Effector memory CD4-positive, alpha-beta T cell (primary cell): ENCODE data around the gene PATJ.
A peak's percentile ranks its signal among the peaks of the same experiment; 100 is the strongest.
"Not testable (repeated sequence)": the region's sequence is repeated elsewhere in the genome, so short reads cannot be mapped to it uniquely, and the experiment has no call there.

Experiments used
- DNase-seq, 3 donors: peaks; one replicate each; pipeline ENCODE4 v3.0.0-alpha.2; 2020
- H3K27ac ChIP-seq: 2 replicates; pipeline ENCODE4 v1.7.0; 2013; ENCODE audit warnings: mild to moderate bottlenecking, low read length, moderate library complexity; ENCODE audit not compliant: insufficient read depth, poor library complexity, severe bottlenecking
- H3K27me3 ChIP-seq: replicated peaks from 2 replicates; pipeline ENCODE4 v1.7.0; 2013; ENCODE audit warnings: mild to moderate bottlenecking, low read length; ENCODE audit not compliant: insufficient read depth, control insufficient read depth, poor library complexity, severe bottlenecking
- H3K36me3 ChIP-seq: 2 replicates; pipeline ENCODE4 v1.7.0; 2013; ENCODE audit warnings: mild to moderate bottlenecking, low read length, moderate library complexity; ENCODE audit not compliant: control insufficient read depth, insufficient read depth
- H3K4me1 ChIP-seq: 2 replicates; pipeline ENCODE4 v1.7.0; 2013; ENCODE audit warnings: low read length, mild to moderate bottlenecking; ENCODE audit not compliant: control insufficient read depth, insufficient read depth, poor library complexity, severe bottlenecking
- H3K4me3 ChIP-seq: 2 replicates; pipeline ENCODE4 v1.7.0; 2013; ENCODE audit warnings: low read length, low read depth, mild to moderate bottlenecking; ENCODE audit not compliant: insufficient read depth, poor library complexity, severe bottlenecking
- H3K9me3 ChIP-seq: 2 replicates; pipeline ENCODE4 v1.7.0; 2013; ENCODE audit warnings: mild to moderate bottlenecking, low read length, moderate library complexity; ENCODE audit not compliant: control insufficient read depth

The PATJ gene

GRCh38 chr1:61779231-61779630, 37.0 kb downstream of the PATJ start:
- no peak overlapping the region for H3K4me3 ChIP-seq
- peaks cover 6% of the 10 kb centered on the region for H3K36me3 ChIP-seq
- H3K4me1 ChIP-seq = peaks cover 27% of the 10 kb centered on the region
- H3K27ac ChIP-seq = no peak overlapping the region
- no peaks in the 10 kb centered on the region for H3K9me3 ChIP-seq
- DNase-seq = no peak
- no peaks in the 10 kb centered on the region for H3K27me3 ChIP-seq

DNA sequence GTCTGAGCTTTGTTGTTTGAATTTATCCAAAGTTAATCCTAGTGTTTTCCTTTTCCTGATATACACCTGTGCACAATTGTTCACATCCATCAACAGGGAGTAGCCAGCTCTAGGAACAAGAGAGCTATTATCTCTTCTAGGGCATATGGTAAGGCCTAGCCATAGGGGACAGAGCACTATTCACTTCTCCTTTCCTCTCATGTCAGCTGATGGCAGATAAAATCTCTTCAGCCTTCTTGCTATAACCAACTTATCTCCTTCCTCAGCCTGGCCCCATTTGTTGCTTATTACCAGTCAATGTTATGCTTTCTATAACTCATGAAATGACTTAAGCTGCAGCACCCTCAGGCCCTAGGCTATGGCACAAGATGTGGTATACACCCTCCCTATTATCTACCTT, 38.9 kb downstream of the PATJ start:
- Histone ChIP-seq H3K36me3 (peaks cover 2% of the 10 kb centered on the region), H3K9me3 (no peaks in the 10 kb centered on the region), H3K4me1 (peaks cover 27% of the 10 kb centered on the region), H3K4me3 (no peak overlapping the region), H3K27me3 (no peaks in the 10 kb centered on the region), H3K27ac (no peak overlapping the region)
- no peak for DNase-seq

- peak; percentile 53 to 63 (median 61) for DNase-seq
- H3K27ac ChIP-seq = peak overlapping the region; percentile 36
Measured at GRCh38 chr1:61782771-61783170, 40.5 kb downstream of the PATJ start.

DNA sequence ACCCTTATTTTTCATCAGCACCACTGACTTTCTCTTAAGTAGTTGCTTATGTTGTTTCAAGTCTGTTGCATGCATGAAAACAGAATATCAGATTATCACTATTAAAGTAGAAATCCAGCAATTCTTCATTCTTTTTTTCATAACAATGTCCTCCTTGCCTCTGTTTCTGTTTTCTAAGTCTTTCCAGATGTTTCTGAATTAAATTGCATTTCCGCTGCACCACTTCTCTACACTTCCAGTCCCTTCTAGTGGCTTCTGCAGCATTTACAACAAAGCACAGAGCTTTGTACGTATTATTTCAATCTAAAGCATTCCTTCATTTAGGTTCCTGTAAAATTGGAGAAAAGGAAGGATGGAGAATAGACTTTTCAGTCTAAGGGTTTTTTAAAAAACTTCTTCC, 42.4 kb downstream of the PATJ start:
- Histone ChIP-seq H3K27ac (no peak overlapping the region), H3K4me1 (peaks cover 27% of the 10 kb centered on the region), H3K36me3 (peaks cover 5% of the 10 kb centered on the region)

More at GRCh38 chr1:61782771-61783170, 40.5 kb downstream of the PATJ start:
- H3K4me1 ChIP-seq = peaks cover 27% of the 10 kb centered on the region
- no peaks in the 10 kb centered on the region for H3K9me3 ChIP-seq
- H3K36me3 ChIP-seq = peaks cover 2% of the 10 kb centered on the region
- peak overlapping the region; percentile 40 for H3K4me3 ChIP-seq
- no peaks in the 10 kb centered on the region for H3K27me3 ChIP-seq

DNA sequence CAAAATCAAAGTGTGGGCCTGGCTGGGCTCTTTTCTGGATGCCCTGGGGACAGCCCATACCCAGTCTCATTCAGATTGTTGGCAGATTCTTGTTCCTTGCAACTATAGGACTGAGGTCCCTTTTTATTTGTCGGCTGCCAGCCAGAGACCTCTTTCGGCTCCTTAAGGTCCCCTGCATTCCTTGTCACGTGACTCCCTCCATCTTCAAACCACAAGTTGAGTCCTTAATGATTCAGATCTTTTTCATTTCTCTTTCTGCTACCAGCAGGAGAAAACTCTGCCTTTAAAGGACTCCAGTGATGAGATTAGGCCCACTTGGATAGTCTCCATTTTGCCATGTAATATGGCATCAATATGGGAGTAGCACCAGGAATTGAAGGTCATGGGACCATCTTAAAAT, 48.6 kb downstream of the PATJ start:
- Histone ChIP-seq H3K27me3 (no peaks in the 10 kb centered on the region), H3K9me3 (no peaks in the 10 kb centered on the region), H3K36me3 (peaks cover 5% of the 10 kb centered on the region), H3K4me1 (no peaks in the 10 kb centered on the region), H3K4me3 (no peak overlapping the region), H3K27ac (no peak overlapping the region)
- DNase-seq = no peak

More for the DNA sequence above, 42.4 kb downstream of the PATJ start:
- no peak for DNase-seq
- Histone ChIP-seq H3K27me3 (no peaks in the 10 kb centered on the region), H3K4me3 (no peak overlapping the region), H3K9me3 (no peaks in the 10 kb centered on the region)

GRCh38 chr1:61797045-61797755, 54.9 kb downstream of the PATJ start:
- Histone ChIP-seq H3K4me1 (no peaks in the 10 kb centered on the region), H3K27ac (no peak overlapping the region), H3K4me3 (no peak overlapping the region), H3K36me3 (peaks cover 7% of the 10 kb centered on the region), H3K9me3 (no peaks in the 10 kb centered on the region), H3K27me3 (no peaks in the 10 kb centered on the region)
- DNase-seq = no peak

GRCh38 chr1:61801047-61801446, 58.8 kb downstream of the PATJ start:
- not testable (repeated sequence) for DNase-seq, H3K9me3 ChIP-seq, H3K4me1 ChIP-seq, H3K27ac ChIP-seq, H3K27me3 ChIP-seq, H3K4me3 ChIP-seq
- peaks cover 22% of the 10 kb centered on the region for H3K36me3 ChIP-seq

DNA sequence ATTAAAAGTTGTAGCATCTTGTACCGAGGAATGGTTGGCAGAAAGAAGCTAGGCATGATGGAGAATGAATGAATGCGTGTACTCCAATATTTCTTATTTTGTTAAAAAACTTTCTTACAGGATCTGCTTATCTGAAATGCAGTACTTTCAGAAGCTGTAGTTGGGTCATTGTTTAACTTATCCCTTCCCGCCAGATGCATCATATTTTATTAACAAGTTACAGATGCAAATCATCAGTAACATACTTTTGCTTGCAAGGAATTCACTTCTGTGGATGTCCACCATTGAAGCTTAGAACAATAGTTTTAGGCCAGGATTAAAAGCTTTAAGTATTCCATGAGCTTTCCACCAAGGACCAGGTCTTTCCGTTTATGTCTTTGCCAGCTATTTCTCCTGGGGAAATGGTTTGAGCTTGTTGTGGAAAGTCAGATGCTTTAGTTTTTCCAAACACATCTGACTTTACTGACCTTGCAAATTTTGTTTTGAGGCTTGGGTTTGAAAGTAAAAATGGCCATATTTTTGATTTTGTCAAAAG, 65.4 kb downstream of the PATJ start:
- no peaks in the 10 kb centered on the region for H3K9me3 ChIP-seq

DNA sequence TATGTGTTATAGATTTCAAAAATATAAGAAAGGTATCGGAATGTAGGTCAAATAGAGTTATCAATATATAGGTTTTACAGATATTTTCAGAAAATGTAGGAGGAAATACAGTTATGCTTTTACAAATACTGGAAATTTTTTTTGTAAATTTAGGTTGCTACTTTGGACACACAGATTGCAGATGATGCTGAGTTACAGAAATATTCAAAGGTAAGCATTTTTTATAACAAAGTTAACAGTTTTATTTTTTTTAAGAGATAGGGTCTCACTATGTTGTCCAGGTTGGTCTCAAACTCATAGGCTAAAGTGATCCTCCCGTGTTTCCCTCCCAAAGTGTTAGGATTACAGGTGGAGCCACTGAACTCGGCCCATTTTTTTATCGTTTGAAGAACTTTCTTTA, 66.0 kb downstream of the PATJ start:
- H3K4me1 ChIP-seq = no peaks in the 10 kb centered on the region
- no peak for DNase-seq
- H3K27me3 ChIP-seq = no peaks in the 10 kb centered on the region
- H3K9me3 ChIP-seq = no peaks in the 10 kb centered on the region
- H3K27ac ChIP-seq = no peak overlapping the region
- peaks cover 17% of the 10 kb centered on the region for H3K36me3 ChIP-seq
- no peak overlapping the region for H3K4me3 ChIP-seq

More for the DNA sequence above, 65.4 kb downstream of the PATJ start:
- no peak overlapping the region for H3K27ac ChIP-seq
- H3K4me1 ChIP-seq = no peaks in the 10 kb centered on the region
- H3K36me3 ChIP-seq = peaks cover 19% of the 10 kb centered on the region
- DNase-seq = no peak
- no peaks in the 10 kb centered on the region for H3K27me3 ChIP-seq
- H3K4me3 ChIP-seq = no peak overlapping the region

DNA sequence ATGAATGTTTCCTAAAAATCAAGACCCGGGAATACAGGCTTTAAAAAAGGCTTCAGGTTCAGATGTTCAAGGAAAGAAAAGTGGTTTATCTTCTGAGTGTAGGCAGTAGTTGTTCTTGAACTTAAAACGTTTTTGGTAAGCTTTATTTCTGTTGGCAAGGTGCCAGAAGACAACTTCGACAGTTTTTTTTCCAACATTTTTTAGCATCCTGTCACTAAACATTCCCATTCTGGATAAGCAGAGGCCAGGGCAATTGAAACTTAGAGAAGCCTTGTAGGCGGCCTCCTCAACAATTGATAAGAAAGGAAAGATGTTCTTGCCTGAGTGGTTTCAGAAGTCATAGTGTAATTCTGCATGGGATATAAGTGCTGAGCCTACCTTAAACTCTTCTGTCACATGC, 66.7 kb downstream of the PATJ start:
- H3K4me1 ChIP-seq = no peaks in the 10 kb centered on the region
- no peak overlapping the region for H3K4me3 ChIP-seq
- no peak overlapping the region for H3K27ac ChIP-seq
- no peak for DNase-seq
- H3K36me3 ChIP-seq = peaks cover 17% of the 10 kb centered on the region
- no peaks in the 10 kb centered on the region for H3K27me3 ChIP-seq
- no peaks in the 10 kb centered on the region for H3K9me3 ChIP-seq
